ENCODE results near the gene ASAP2. TPM values are rescaled to one million over a fixed set of nuclear protein-coding genes. Genes with fewer than 3 reads are reported as not detected.

ASAP2 gene
- total and polyA plus RNA-seq, 9 of the 15 experiments (the other 6 are each of a cell fraction or from before 2014, with no cell fraction given), result 0.06 to 4.3 (median 3.1) TPM

- TF ChIP-seq NR2C1 (IDR thresholded peaks at IDR 0.05), result no peak
- TF ChIP-seq NR2C1 (tag; IDR thresholded peaks at IDR 0.05), result no peak
- no peak for TF ChIP-seq CBX5 (IDR thresholded peaks at IDR 0.05; ENCODE audit: borderline replicate concordance, low read depth)
- TF ChIP-seq RAD51 (IDR thresholded peaks at IDR 0.05; ENCODE audit: borderline replicate concordance, low read depth), result no peak
- TF ChIP-seq ZBTB40 (IDR thresholded peaks at IDR 0.05), result no peak
- no peak for TF ChIP-seq ZBTB40 (CRISPR knock-in tag; IDR thresholded peaks at IDR 0.05)
- TF ChIP-seq CBX8 (IDR thresholded peaks at IDR 0.05; ENCODE audit: borderline replicate concordance, extremely low read depth, low read depth, low read length, poor library complexity, severe bottlenecking), result no peak
- no peak for TF ChIP-seq ZNF121 (CRISPR knock-in tag; conservative IDR thresholded peaks at IDR 0.05)
- no peak for TF ChIP-seq C11orf30 (IDR thresholded peaks at IDR 0.05; ENCODE audit: low read depth)
- no peak for TF ChIP-seq TARDBP (IDR thresholded peaks at IDR 0.05)
- no peak for TF ChIP-seq ILK (tag; IDR thresholded peaks at IDR 0.05; ENCODE audit: borderline replicate concordance, low read depth)
- TF ChIP-seq CBFA2T2 (conservative IDR thresholded peaks at IDR 0.05), result peak; percentile 82
- TF ChIP-seq ZBTB2 (IDR thresholded peaks at IDR 0.05), result no peak
- no peak for TF ChIP-seq NFIX (CRISPR knock-in tag; IDR thresholded peaks at IDR 0.05; ENCODE audit: low read depth)
- TF ChIP-seq SRSF7 (optimal IDR thresholded peaks at IDR 0.05; ENCODE audit: low read depth, low read length), result no peak
- TF ChIP-seq PBX2 (CRISPR knock-in tag; IDR thresholded peaks at IDR 0.05; ENCODE audit: low read depth), result no peak
- 0 out of 2 replicates have a peak, but pooled peaks have one; percentile 21 for TF ChIP-seq PBX2 (tag; conservative IDR thresholded peaks at IDR 0.05; ENCODE audit: low read depth)
- TF ChIP-seq ZNF184 (CRISPR knock-in tag; IDR thresholded peaks at IDR 0.05), result no peak
These were observed 125.1 kb downstream of the ASAP2 start (continued) for GRCh38 chr2:9331704-9332103.
